ENCODE results near the gene MBOAT1. TPM values are rescaled to one million over a fixed set of nuclear protein-coding genes. Genes with fewer than 3 reads are reported as not detected.
A peak's percentile ranks its signal among the peaks of the same experiment; 100 is the strongest.

MBOAT1 gene
- total and polyA plus RNA-seq, 2 of the 13 experiments (the other 11 are each of a cell fraction or from before 2014, with no cell fraction given): not detected

DNA sequence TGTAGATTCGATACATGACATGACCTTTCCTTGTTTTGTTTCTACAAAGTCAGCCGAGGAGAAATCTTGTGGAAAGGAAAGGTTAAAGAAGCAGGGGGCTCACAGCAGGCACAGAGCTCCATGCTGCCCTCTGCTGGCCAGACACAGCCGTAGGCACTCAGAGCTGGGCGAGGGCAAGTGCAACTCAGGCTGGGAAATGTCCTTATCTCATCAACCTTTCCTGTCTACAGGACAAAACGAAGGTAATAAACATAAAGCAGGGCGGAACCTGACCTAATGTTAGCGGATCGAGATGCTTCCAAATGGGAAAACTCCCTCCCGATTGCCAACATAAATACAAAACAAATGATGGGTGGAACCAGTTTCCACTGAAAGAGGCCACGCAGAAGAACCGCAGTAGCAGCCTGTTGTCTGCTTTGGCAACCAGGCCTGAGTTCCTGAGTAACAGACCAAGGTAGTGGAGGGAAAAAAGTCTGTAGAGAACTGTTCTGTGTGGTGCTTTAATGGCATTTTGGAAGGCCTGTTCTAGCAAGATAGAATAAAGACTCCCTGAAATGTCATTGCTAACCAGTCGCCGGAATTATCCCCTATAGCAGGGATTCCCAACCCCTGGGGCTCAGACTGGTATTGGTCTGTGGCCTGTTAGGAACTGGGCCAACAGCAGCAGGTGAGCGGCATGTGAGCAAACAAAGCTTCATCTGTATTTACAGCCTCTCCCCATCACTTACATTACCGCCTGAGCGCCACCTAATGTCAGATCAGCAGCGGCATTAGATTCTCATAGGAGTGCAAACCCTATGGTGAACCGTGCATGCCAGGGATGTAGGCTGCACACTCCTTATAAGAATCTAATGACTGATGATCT is 85.2 kb downstream of the MBOAT1 start (continued):
- TF ChIP-seq ZNF703 (CRISPR knock-in tag; IDR thresholded peaks at IDR 0.05; ENCODE audit: borderline replicate concordance) (no peak), BHLHE40 (IDR thresholded peaks at IDR 0.05; ENCODE audit: low read length) (peak; percentile 87), FOSL2 (CRISPR knock-in tag; IDR thresholded peaks at IDR 0.05) (0 out of 2 replicates have a peak, but pooled peaks have one; percentile 8), SPEN (CRISPR knock-in tag; IDR thresholded peaks at IDR 0.05; ENCODE audit: low read depth) (0 out of 2 replicates have a peak, but pooled peaks have one; percentile 29), XRCC5 (optimal IDR thresholded peaks at IDR 0.05; ENCODE audit: low read length) (peak; percentile 80), HMG20A (CRISPR knock-in tag; IDR thresholded peaks at IDR 0.05; ENCODE audit: borderline replicate concordance) (no peak), ZNF644 (CRISPR knock-in tag; IDR thresholded peaks at IDR 0.05; ENCODE audit: low read depth) (0 out of 2 replicates have a peak, but pooled peaks have one; percentile 18), ZNF776 (CRISPR knock-in tag; IDR thresholded peaks at IDR 0.05) (no peak), TOPORS (CRISPR knock-in tag; IDR thresholded peaks at IDR 0.05) (no peak), CEBPZ (IDR thresholded peaks at IDR 0.05; ENCODE audit: low read length) (no peak), THRA (CRISPR knock-in tag; IDR thresholded peaks at IDR 0.05; ENCODE audit: borderline replicate concordance) (peak; percentile 26; the same call in 1 of the 2 replicates), ZNF232 (CRISPR knock-in tag; IDR thresholded peaks at IDR 0.05; ENCODE audit: borderline replicate concordance) (0 out of 2 replicates have a peak, but pooled peaks have one; percentile 29), ZNF350 (CRISPR knock-in tag; IDR thresholded peaks at IDR 0.05; ENCODE audit: borderline replicate concordance, low read depth) (peak; percentile 35; the same call in 1 of the 2 replicates), MXD1 (CRISPR knock-in tag; IDR thresholded peaks at IDR 0.05) (no peak)
- TF ChIP-seq, protein P1, sequence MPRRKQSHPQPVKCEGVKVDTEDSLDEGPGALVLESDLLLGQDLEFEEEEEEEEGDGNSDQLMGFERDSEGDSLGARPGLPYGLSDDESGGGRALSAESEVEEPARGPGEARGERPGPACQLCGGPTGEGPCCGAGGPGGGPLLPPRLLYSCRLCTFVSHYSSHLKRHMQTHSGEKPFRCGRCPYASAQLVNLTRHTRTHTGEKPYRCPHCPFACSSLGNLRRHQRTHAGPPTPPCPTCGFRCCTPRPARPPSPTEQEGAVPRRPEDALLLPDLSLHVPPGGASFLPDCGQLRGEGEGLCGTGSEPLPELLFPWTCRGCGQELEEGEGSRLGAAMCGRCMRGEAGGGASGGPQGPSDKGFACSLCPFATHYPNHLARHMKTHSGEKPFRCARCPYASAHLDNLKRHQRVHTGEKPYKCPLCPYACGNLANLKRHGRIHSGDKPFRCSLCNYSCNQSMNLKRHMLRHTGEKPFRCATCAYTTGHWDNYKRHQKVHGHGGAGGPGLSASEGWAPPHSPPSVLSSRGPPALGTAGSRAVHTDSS (CRISPR knock-in tag; conservative IDR thresholded peaks at IDR 0.05): no peak
- TF ChIP-seq, protein P2, sequence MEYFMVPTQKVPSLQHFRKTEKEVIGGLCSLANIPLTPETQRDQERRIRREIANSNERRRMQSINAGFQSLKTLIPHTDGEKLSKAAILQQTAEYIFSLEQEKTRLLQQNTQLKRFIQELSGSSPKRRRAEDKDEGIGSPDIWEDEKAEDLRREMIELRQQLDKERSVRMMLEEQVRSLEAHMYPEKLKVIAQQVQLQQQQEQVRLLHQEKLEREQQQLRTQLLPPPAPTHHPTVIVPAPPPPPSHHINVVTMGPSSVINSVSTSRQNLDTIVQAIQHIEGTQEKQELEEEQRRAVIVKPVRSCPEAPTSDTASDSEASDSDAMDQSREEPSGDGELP (IDR thresholded peaks at IDR 0.05; ENCODE audit: borderline replicate concordance, low read depth): peak; percentile 49; the same call in 1 of the 2 replicates
- TF ChIP-seq, protein P3, sequence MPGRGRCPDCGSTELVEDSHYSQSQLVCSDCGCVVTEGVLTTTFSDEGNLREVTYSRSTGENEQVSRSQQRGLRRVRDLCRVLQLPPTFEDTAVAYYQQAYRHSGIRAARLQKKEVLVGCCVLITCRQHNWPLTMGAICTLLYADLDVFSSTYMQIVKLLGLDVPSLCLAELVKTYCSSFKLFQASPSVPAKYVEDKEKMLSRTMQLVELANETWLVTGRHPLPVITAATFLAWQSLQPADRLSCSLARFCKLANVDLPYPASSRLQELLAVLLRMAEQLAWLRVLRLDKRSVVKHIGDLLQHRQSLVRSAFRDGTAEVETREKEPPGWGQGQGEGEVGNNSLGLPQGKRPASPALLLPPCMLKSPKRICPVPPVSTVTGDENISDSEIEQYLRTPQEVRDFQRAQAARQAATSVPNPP (CRISPR knock-in tag; IDR thresholded peaks at IDR 0.05): no peak

All from HepG2 (cell line).